Adrenal gland (tissue), 5 donors: ENCODE results near the gene C10orf95.

Experiments used
- POLR2A ChIP-seq, 2 donors: fragments of 450-650 bp; IDR thresholded peaks; one replicate each; pipeline ENCODE4 v1.6.1; 2017; ENCODE audit warnings: antibody characterized with exemption in 2 of 2, mild to moderate bottlenecking in 2 of 2, moderate library complexity in 1 of 2
- TF ChIP-seq, protein P1 (sequence below), 6 experiments: fragments of 450-650 bp in 4 of 6; fragments of 200-600 bp in 2 of 6; sonication (generic) in 1 of 6; IDR thresholded peaks; 1 replicate in 5 of 6; 2 replicates in 1 of 6; pipeline versions ENCODE4 v1.5.1 to v1.8.0; 2016 to 2021; ENCODE audit warnings: antibody characterized with exemption in 6 of 6, mild to moderate bottlenecking in 2 of 6, moderate library complexity in 1 of 6
- donor health status: DM: no; HTN: no; CAD: no.

GRCh38 chr10:102401735-102402511 is 49.4 kb downstream of the C10orf95 start:
- TF ChIP-seq, protein P1, sequence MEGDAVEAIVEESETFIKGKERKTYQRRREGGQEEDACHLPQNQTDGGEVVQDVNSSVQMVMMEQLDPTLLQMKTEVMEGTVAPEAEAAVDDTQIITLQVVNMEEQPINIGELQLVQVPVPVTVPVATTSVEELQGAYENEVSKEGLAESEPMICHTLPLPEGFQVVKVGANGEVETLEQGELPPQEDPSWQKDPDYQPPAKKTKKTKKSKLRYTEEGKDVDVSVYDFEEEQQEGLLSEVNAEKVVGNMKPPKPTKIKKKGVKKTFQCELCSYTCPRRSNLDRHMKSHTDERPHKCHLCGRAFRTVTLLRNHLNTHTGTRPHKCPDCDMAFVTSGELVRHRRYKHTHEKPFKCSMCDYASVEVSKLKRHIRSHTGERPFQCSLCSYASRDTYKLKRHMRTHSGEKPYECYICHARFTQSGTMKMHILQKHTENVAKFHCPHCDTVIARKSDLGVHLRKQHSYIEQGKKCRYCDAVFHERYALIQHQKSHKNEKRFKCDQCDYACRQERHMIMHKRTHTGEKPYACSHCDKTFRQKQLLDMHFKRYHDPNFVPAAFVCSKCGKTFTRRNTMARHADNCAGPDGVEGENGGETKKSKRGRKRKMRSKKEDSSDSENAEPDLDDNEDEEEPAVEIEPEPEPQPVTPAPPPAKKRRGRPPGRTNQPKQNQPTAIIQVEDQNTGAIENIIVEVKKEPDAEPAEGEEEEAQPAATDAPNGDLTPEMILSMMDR (IDR thresholded peaks at IDR 0.05) = no peak
- no peak for TF ChIP-seq POLR2A (IDR thresholded peaks at IDR 0.05)
